Nephron (organoid): ENCODE data around the gene CEACAM21.

Source experiments
- H3K27ac Mint-ChIP-seq, 3 experiments: 2 replicates each; pipeline ENCODE4 v1.8.0; 2020; ENCODE audit warnings: mixed read lengths in 3 of 3, mild to moderate bottlenecking in 2 of 3, moderate library complexity in 1 of 3
- H3K27me3 Mint-ChIP-seq: 2 replicates; pipeline ENCODE4 v1.8.0; 2021; ENCODE audit warnings: low read depth, mild to moderate bottlenecking, moderate library complexity, mixed read lengths
- H3K36me3 Mint-ChIP-seq: 2 replicates; pipeline ENCODE4 v1.8.0; 2020; ENCODE audit warnings: low read depth, mixed read lengths
- H3K4me1 Mint-ChIP-seq: 2 replicates; pipeline ENCODE4 v1.8.0; 2020; ENCODE audit warnings: mixed read lengths
- H3K4me3 Mint-ChIP-seq, 3 experiments: 2 replicates each; pipeline ENCODE4 v1.8.0; 2020; ENCODE audit warnings: mild to moderate bottlenecking in 3 of 3, mixed read lengths in 3 of 3, moderate library complexity in 2 of 3
- H3K9me3 Mint-ChIP-seq: 2 replicates; pipeline ENCODE4 v1.8.0; 2020; ENCODE audit warnings: mixed read lengths
- CTCF ChIP-seq, 3 experiments: fragments of 200-600 bp; sonication (generic); IDR thresholded peaks; one replicate each; pipeline ENCODE4 v1.5.0; 2021; ENCODE audit warnings: antibody characterized with exemption in 3 of 3; ENCODE audit not compliant: unreplicated experiment in 3 of 3

Gene CEACAM21

GRCh38 chr19:41575998-41576397 lies at the start of gene CEACAM21:
Gene CEACAM21 (plus strand): TSS chr19:41576166. CDS start chr19:41576275, 109 bp downstream.
- TF ChIP-seq CTCF (IDR thresholded peaks at IDR 0.05; ENCODE audit: unreplicated experiment in 3 of 3): no peak
- H3K9me3 Mint-ChIP-seq: peaks cover 5% of the 10 kb centered on the region

GRCh38 chr19:41527089-41527488 lies 48.9 kb upstream of the CEACAM21 start:
- Mint-ChIP-seq H3K4me1 (no peaks in the 10 kb centered on the region), H3K27me3 (peaks cover 21% of the 10 kb centered on the region), H3K27ac (no peak overlapping the region), H3K36me3 (no peaks in the 10 kb centered on the region), H3K9me3 (peaks cover 2% of the 10 kb centered on the region), H3K4me3 (no peak overlapping the region)
- TF ChIP-seq CTCF (IDR thresholded peaks at IDR 0.05; ENCODE audit: unreplicated experiment in 3 of 3): no peak

More at GRCh38 chr19:41575998-41576397, at the start of gene CEACAM21:
- Mint-ChIP-seq H3K4me3 (no peak within 1 kb of the TSS), H3K27me3 (peaks cover 22% of the 10 kb centered on the region), H3K4me1 (no peaks in the 10 kb centered on the region), H3K27ac (no peak within 1 kb of the TSS), H3K36me3 (no peaks in the 10 kb centered on the region)

- TF ChIP-seq CTCF (IDR thresholded peaks at IDR 0.05; ENCODE audit: unreplicated experiment in 3 of 3): no peak
- Mint-ChIP-seq H3K4me3 (no peak overlapping the region), H3K36me3 (no peaks in the 10 kb centered on the region), H3K4me1 (no peaks in the 10 kb centered on the region), H3K27me3 (peaks cover 20% of the 10 kb centered on the region), H3K9me3 (peaks cover 4% of the 10 kb centered on the region), H3K27ac (no peak overlapping the region)
Measured at GRCh38 chr19:41528106-41528505, 47.9 kb upstream of the CEACAM21 start.

- Mint-ChIP-seq H3K4me1 (no peaks in the 10 kb centered on the region), H3K27me3 (peaks cover 22% of the 10 kb centered on the region), H3K4me3 (no peak overlapping the region), H3K36me3 (no peaks in the 10 kb centered on the region), H3K9me3 (peaks cover 4% of the 10 kb centered on the region), H3K27ac (no peak overlapping the region)
- no peak for TF ChIP-seq CTCF (IDR thresholded peaks at IDR 0.05; ENCODE audit: unreplicated experiment in 3 of 3)
Measured at GRCh38 chr19:41529484-41530183, 46.3 kb upstream of the CEACAM21 start.

GRCh38 chr19:41530184-41530534 lies 45.8 kb upstream of the CEACAM21 start:
- no peak overlapping the region for H3K27ac Mint-ChIP-seq
- peaks cover 28% of the 10 kb centered on the region for H3K27me3 Mint-ChIP-seq
- H3K9me3 Mint-ChIP-seq: peaks cover 4% of the 10 kb centered on the region
- no peaks in the 10 kb centered on the region for H3K36me3 Mint-ChIP-seq
- H3K4me3 Mint-ChIP-seq: no peak overlapping the region
- H3K4me1 Mint-ChIP-seq: no peaks in the 10 kb centered on the region
- TF ChIP-seq CTCF (IDR thresholded peaks at IDR 0.05; ENCODE audit: unreplicated experiment in 3 of 3): no peak

GRCh38 chr19:41530761-41531301 lies 45.1 kb upstream of the CEACAM21 start:
- no peaks in the 10 kb centered on the region for H3K36me3 Mint-ChIP-seq
- no peak overlapping the region for H3K27ac Mint-ChIP-seq
- peaks cover 4% of the 10 kb centered on the region for H3K9me3 Mint-ChIP-seq
- no peak for TF ChIP-seq CTCF (IDR thresholded peaks at IDR 0.05; ENCODE audit: unreplicated experiment in 3 of 3)
- H3K4me3 Mint-ChIP-seq: no peak overlapping the region
- H3K27me3 Mint-ChIP-seq: peaks cover 28% of the 10 kb centered on the region
- H3K4me1 Mint-ChIP-seq: no peaks in the 10 kb centered on the region
